GM18868 (cell line): ENCODE results near the gene MUTYH.
A peak's percentile ranks its signal among the peaks of the same experiment; 100 is the strongest.
"Not testable (repeated sequence)": the region's sequence is repeated elsewhere in the genome, so short reads cannot be mapped to it uniquely, and the experiment has no call there.

Experiments used
- ATAC-seq: cut with Tn5 transposase; IDR thresholded peaks from one replicate; pipeline ENCODE4 v1.9.1; 2021; ENCODE audit warnings: mild to moderate bottlenecking, moderate library complexity; ENCODE audit not compliant: unreplicated experiment

The MUTYH gene

DNA sequence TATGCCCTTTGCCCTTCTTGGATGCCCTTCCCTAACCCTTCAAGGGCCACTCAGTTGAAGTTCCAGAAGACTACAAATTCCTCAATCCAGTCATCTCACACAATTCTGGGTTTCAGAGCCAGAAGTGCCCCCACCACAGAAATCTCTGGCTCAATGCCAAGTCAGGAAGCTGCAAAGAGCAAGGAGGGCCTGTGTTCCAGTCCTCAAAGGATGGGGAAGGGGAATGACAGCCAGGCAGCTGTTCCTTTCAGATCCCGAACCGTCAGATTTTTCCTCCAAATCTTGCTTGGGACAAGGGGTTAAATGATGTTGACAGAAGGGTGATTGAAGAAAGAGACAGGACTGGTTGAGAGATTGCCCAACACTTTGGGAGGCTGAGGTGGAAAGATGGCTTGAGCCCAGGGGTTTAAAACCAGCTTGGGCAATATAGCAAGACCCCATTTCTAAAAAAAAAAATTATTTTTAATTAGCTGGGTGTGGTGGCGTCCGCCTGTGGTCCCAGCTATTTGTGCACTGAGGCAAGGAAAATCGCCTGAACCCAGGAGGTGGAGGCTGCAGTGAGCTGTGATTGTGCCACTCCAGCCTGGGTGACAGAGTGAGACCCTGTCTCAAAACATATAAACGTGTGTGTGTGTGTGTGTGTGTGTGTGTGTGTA lies 14.3 kb downstream of the MUTYH start:
- ATAC-seq = no peak

DNA sequence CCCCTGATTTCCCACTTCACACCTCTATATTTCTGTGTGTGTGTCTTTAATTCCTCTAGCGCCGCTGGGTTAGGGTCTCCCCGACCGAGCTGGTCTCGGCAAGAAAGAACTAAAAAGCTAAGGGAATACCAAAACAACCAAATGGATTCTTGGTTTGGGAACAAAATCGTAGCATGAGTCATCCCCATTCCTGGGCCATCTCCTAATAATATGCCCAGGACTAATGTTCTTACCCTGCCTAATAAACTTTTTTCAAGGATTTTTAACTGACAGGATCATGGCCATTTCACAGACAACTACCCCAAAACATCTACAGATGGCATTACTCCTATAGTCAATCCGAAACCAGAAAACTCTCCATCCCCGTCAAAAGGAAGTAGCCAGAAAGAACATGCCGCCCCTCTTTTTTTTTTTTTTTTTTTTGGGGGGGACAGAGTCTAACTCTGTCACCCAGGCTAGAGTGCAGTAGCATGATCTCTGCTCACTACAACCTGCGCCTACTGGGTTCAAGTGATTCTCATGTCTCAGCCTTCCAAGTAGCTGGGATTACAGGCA lies 17.7 kb downstream of the MUTYH start:
- ATAC-seq = no peak

DNA sequence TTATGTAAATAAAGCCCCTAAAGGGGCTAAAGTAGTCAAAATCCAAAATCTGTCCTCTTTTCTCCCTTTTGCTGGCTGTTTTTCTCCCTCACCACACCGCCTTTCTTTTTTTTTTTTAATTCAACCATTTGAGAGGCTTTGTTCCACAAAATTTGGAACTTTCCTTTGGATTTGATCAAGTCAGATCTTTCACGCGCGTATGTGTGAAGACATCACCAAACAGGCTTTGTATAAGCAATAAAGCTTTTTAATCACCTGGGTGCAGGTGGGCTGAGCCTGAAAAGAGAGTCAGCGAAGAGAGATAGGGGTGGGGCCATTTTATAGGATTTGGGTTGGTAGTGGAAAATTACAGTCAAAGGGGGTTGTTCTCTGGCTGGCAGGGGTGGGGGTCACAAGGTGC lies 18.8 kb downstream of the MUTYH start:
- no peak for ATAC-seq

DNA sequence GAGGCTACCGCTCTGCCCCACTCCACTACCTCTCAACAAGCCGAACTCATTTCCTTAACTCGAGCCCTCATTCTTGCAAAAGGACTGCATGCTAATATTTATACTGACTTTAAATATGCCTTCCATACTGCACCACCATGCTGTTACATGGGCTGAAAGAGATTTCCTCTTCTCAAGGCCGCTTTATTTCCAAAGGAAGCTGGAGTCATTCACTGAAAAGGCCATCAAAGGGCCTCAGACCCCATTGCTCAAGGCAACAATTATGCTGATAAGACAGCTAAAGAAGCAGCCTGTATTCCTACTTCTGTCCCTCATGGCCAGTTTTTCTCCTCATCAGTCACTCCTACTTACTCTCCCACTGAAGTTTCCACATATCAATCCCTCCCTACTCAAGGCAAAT lies 20.5 kb downstream of the MUTYH start:
- no peak for ATAC-seq

DNA sequence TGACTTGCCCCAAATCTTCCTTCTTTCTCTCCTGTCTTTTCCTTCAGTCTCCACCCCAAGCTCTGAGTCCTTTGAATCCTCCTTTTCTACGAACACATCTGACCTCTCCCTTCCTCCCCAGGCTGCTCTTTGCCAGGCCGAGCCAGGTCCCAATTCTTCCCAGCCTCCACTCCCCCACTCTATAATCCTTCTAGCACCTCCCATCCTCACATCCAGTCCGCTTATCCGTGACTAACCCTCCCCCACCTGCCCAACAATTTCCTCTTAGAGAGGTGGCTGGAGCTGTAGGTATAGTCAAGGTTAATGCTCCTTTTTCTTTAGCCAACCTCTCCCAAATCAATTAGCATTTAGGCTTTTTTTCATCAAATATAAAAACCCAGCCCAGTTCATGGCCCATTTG lies 23.1 kb downstream of the MUTYH start:
- ATAC-seq = no peak

DNA sequence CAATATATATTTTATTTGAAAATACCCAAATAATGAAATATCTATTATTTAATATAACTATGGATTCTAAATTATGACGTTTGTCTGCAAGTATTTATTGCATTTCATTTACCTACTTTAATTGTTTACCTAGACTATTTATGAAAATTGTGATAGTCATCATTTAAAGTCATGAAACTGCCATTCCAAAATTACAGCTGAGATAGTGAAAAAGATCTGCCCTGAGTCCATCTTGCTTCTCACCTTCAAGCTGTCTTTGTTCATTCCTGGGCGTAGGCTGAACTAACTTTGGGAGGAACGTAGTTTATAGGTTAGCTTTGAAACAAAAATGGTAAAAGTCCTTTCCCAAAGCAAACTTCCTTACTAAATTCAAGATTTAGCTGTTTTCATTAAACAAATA lies 26.0 kb downstream of the MUTYH start:
- ATAC-seq = no peak

DNA sequence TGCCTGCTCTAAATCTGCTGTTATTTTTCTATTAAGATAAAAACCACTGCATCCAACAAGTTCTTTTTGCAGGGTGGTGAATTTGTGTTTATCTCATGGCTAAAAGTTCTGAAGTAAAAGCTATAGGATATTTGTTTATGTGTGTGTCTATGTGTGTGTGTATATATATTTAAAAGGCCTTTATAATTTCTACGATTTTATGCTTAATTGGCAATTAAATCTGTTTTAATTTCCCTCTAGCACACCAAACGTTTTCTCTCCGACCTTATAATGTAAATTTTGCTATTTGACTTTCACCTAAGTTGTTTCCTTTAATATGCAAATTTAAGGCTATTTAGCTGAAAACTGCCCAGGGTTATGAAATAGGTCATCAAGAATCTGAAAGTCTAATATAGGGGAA lies 33.3 kb downstream of the MUTYH start:
- no peak for ATAC-seq

DNA sequence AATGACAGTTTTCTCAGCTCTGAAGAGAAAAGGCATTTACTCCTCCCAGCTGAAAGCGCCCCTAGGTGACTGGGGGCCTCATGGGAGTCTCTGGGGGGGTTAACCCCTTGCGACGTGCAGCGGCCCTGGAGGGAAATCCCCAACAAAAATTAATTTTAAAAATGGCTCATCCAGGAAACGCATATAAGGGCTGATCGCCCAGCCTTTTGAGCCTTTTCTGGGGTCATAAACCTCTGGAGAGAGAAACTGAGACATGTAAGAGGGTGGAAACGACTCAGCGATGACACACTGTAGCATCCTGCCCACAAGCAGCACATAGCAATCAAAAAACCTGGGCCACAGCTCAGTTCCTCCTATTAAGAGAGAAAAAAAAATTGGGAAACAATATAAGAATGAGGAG lies 33.9 kb downstream of the MUTYH start:
- no peak for ATAC-seq

DNA sequence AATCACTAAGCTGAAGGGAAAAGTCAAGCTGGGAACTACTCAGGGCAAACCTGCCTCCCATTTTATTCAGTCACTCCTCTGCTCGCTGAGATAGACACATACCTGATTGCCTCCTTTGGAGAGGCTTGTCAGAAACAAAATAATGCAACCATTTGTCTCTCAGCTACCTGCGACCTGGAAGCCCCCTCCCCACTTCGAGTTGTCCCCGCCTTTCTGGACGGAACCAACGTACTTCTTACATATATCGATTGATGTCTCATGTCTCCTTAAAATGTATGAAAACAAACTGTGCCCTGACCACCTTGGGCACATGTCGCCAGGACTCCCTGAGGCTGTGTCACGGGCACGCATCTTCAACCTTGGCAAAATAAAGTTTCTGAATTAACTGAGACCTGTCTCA lies 35.0 kb downstream of the MUTYH start:
- ATAC-seq = no peak

DNA sequence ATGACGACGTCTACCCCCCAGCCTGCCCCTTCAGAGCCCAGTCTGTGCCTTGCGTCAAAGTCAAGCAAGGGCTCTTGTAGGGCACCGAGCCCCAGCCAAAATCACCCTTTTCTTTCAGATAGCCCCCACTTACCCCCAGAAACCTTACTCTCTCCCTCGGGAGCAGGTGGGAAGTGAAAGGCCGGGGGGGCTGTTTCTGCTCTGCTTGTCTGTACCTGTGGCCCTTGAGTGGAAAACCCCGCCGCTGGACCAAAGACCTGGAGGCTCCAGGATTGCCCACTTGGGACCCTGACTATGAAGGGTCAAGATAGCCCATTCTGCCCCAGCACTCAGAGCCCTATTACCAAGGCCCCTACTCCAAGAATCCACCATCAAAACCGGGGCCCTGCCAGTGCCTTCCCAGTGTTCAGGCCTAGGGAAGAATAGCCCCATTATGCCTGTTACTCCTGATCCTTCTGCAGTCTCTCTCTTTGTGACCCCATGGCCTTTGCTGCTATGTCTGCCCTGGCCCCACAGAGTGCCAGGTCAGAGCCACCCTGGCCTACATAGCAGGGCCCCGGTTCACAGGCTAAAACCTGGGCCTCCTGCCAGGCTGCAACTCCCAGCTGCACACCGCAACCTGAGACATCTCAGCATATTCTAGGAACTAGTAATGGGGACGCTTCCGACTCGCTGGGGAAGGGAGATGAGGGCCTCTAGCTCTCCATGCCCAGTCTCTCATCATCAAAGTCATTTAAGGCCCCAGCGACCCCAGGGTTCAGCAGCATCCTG lies 35.7 kb downstream of the MUTYH start:
- no peak for ATAC-seq

DNA sequence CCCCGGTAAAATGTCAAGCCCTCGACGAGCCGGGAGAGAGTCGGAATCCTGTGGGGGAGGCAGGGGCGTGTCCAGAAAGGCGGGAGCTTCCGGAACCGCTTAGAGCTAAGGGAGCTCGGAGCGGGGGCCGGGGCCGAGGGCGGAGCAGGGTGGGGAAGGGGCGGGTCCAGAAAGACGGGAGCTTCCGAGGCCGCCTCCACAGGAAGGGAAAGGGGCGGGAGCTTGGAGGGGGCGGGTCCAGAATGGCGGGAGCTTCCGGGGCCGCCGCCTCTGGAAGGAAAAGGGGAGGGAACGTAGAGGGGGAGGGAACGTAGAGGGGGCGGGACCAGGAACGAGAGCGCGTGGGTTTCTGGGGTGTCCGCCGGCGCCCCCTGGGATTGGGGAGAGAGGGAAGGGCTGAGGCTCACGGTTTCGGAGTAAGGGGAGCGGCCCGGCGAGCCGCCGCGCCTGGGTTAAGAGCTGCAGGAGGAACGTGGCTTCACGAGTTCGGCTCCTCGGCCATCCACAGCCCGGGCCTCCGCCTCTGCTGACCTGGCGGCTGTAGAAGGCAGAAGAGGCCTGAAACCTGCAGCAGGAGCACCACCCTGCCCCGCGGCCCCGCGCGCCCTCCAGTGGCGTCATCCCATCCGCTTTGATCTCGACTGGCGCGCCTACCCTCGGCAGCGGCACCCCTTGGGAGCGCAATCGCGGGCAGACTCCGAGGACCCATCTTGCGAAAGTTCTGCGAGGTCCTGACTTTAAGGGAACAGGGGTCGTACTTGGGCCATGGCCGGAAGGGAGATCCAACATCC lies 36.5 kb downstream of the MUTYH start:
- peak; percentile 70 for ATAC-seq

DNA sequence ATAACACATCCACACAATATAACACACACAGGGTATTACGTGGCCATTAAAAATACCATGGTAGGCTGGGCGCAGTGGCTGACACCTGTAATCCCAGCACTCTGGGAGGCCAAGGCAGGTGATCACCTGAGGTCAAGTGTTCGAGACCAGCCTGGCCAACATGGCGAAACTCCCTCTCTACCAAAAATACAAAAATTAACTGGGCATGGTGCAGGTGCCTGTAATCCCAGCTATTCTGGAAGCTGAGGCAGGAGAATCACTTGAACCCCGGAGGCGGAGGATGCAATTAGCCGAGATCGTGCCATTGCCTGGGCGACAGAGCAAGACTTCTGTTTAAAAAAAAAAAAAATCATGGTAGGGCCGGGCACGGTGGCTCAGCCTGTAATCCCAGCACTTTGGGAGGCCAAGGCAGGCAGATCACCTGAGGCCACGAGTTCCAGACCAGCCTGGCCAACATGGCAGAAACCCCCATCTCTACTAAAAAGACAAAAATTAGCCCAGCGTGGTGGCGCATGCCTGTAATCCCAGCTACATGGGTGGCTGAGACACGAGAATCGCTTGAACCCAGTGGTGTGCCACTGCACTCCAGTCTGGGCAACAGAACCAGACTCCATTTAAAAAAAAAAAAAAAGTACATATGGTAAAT lies 37.6 kb downstream of the MUTYH start:
- no peak for ATAC-seq

DNA sequence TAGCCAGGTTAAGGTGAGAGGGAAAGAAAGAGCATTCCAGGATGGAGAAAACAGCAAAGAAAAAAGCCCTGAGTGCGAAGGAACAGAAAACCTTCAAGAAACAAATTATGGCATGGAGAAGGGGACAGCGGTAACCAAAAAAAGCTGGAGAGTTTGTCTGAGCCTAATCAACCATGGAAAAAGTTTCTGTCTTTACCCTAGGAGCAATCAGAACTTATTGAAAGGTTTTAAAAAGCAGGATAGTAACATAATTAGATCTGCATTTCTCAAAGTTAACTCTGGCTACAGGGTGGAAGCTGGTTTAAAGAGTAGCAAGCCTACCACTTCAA lies 39.6 kb downstream of the MUTYH start:
- ATAC-seq = no peak

DNA sequence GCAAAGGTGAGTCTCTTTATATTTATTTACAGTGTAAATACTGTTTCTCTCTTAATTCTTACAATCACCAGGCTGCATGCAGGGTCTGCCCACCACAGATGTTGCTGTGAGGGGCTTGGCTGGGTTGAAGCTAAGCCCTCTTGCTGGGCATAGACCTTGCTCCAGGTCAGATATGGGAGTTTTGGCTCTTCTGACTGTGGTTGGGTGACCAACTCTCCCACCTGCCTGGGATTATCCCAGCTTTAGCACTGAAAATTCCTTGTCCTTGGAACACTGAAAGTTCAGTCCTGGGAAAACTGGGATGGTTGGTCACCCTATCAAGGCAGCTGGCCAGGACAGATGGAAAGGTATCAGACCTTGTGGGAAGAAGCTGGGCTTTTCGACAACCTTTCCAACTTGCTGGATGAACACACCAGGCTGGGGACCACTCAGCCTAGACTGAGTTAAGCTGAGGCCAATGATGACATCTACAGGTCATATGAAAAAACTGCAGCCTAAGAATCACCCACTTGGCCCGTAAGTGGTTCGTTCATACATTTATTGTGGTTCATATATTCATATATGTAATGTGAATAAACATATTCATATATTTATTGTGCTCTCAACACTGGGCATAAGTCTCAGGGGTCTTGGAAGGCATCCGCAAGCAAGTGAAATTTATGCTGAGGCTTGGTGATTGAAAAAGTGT lies 40.1 kb downstream of the MUTYH start:
- no peak for ATAC-seq

DNA sequence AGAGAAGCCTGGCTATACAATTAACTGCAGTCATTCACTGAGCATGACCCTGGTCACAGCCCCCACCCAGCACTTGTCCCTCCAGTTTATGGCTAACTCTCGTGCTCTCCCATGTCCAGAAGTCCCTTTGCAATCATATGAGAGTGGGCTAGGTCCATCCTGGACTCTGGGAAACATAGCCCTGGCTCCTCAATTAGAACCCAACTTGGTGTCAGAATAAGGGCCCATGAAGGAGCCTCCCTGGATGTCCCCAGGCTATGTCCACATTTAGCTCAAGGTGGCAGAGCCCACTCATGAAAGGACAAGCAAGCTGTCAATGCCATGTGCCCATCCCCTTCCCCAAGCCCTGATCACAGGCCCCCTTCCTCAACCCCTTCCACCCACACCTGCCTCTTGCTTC lies 40.9 kb downstream of the MUTYH start:
- ATAC-seq = no peak

DNA sequence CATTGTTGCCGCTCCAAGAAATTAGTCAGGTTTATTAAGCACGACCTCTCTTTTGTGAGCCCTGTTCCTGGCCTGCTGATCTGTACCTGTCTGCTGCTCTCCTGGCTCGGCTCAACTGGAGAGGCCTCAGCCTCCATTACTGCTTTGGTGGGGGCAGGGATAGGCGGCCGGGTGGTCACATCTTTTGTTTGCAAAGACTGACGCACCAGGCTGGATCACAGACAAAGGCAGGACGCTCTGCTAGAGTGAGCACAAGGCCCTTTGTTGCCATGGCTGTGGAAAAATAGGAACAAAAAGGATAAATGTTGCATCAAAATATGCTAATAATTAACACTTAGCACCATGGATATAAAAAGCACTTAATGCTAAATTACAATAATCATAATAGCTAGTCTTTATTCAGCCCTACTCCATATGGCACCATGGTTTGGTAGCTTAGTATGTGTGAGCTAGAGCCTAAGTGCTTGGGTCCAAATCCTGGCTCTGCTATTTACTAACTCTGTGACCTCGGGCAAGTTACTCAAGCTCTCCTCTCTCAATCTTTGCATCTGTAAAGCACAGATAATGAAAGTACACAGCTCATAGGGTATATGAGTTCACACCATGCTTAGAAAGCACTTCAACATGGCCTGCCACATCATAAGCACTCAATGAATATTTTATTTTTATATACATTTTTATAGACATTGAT lies 42.4 kb downstream of the MUTYH start:
- ATAC-seq = no peak

DNA sequence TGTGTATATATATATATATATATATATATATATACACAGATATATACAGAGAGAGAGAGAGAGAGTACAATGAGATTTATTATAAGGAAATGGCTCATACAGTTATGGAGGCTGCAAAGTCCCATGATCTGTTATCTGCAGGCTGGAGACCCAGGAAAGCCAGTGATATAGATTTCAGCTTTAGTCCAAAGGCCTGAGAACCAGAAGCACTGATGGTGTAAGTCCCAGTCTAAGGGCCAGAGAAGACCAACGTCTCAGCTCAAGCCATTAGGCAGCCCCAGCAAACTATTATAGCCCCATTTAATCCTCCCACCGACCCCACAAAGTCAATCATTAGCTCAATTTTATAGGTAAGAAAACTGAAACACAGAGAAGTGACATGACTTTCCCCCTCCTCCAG lies 48.5 kb downstream of the MUTYH start:
- ATAC-seq = no peak

DNA sequence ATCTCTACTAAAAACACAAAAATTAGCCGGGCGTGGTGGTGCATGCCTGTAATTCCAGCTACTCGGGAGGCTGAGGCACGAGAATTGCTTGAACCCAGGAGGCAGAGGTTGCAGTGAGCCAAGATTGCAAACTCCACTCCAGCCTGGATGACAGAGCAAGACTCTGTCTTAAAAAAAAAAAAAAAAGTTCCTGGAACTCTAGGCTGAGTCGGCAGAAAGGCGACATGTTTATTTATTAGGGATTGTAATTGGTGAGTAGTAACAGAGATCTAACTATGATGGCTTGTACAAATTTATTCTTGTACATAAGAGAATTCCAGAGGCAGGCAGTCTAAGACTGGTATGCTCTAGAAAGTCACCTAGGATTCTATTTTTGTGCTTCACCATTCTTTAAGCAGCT lies 49.2 kb downstream of the MUTYH start:
- ATAC-seq = not testable (repeated sequence)

DNA sequence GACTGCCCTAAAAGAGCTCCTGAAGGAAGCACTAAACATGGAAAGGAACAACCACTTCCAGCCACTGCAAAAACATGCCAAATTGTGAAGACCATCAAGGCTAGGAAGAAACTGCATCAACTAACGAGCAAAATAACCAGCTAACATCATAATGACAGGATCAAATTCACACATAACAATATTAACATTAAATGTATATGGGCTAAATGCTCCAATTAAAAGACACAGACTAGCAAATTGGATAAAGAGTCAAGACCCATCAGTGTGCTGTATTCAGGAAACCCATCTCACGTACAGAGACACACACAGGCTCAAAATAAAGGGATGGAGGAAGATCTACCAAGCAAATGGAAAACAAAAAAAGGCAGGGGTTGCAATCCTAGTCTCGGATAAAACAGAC lies 53.7 kb downstream of the MUTYH start:
- not testable (repeated sequence) for ATAC-seq

DNA sequence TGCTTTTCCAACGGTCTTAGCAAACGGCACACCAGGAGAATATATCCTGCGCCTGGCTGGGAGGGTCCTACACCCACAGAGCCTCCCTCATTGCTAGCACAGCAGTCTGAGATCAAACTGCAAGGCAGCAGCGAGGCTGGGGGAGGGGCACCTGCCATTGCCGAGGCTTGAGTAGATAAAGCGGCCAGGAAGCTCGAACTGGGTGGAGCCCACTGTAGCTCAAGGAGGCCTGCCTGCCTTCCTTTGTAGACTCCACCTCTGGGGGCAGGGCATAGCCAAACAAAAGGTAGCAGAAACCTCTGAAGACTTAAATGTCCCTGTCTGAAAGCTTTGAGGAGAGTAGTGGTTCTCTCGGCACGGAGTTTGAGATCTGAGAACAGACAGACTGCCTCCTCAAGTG lies 55.4 kb downstream of the MUTYH start:
- not testable (repeated sequence) for ATAC-seq
